Measurements from ENCODE around the gene ANKS4B.

DNA sequence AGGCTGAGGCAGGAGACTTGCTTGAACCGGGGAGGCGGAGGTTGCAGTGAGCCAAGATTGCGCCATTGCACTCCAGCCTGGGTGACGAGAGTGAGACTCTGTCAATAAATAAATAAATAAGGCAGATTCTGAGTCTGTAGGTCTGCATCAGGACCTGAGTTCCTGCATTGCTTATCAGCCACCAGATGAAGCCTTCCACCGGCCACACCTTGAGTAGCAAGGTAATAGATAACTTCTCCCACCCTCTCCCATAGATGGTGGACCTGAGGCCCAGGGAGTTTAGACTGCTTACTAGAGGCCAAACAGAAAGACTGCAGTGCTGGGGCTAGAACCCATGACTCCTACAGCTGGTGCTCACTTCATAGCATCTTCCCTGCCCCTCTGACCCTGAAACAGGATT lies 44.2 kb upstream of the ANKS4B start:
- TF ChIP-seq, protein P1, sequence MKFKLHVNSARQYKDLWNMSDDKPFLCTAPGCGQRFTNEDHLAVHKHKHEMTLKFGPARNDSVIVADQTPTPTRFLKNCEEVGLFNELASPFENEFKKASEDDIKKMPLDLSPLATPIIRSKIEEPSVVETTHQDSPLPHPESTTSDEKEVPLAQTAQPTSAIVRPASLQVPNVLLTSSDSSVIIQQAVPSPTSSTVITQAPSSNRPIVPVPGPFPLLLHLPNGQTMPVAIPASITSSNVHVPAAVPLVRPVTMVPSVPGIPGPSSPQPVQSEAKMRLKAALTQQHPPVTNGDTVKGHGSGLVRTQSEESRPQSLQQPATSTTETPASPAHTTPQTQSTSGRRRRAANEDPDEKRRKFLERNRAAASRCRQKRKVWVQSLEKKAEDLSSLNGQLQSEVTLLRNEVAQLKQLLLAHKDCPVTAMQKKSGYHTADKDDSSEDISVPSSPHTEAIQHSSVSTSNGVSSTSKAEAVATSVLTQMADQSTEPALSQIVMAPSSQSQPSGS (tag by site-specific recombination; IDR thresholded peaks at IDR 0.05; ENCODE audit: low read depth) = no peak
- TF ChIP-seq ZNF660 (tag by site-specific recombination; IDR thresholded peaks at IDR 0.05) (no peak), ZNF211 (tag by site-specific recombination; IDR thresholded peaks at IDR 0.05; ENCODE audit: low read depth) (no peak), ZNF768 (tag by site-specific recombination; IDR thresholded peaks at IDR 0.05) (no peak), ZNF24 (tag by site-specific recombination; IDR thresholded peaks at IDR 0.05) (no peak), YY1 (tag by site-specific recombination; IDR thresholded peaks at IDR 0.05) (no peak), AEBP2 (tag by site-specific recombination; IDR thresholded peaks at IDR 0.05; ENCODE audit: borderline replicate concordance) (no peak)
- TF ChIP-seq, protein P2, sequence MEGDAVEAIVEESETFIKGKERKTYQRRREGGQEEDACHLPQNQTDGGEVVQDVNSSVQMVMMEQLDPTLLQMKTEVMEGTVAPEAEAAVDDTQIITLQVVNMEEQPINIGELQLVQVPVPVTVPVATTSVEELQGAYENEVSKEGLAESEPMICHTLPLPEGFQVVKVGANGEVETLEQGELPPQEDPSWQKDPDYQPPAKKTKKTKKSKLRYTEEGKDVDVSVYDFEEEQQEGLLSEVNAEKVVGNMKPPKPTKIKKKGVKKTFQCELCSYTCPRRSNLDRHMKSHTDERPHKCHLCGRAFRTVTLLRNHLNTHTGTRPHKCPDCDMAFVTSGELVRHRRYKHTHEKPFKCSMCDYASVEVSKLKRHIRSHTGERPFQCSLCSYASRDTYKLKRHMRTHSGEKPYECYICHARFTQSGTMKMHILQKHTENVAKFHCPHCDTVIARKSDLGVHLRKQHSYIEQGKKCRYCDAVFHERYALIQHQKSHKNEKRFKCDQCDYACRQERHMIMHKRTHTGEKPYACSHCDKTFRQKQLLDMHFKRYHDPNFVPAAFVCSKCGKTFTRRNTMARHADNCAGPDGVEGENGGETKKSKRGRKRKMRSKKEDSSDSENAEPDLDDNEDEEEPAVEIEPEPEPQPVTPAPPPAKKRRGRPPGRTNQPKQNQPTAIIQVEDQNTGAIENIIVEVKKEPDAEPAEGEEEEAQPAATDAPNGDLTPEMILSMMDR (tag by site-specific recombination; IDR thresholded peaks at IDR 0.05) = no peak

Data from HEK293 (cell line).